CD14-positive monocyte (primary cell): ENCODE measurements around the gene DYNLT2. TPM values are rescaled to one million over a fixed set of nuclear protein-coding genes. Genes with fewer than 3 reads are reported as not detected.

Experiments
- DNase-seq, 3 donors: peaks; one replicate each; pipeline ENCODE4 v3.0.0-alpha.2; 2011 to 2022
- H2AFZ ChIP-seq: 2 replicates; pipeline ENCODE4 v1.6.0; 2012; ENCODE audit warnings: mild to moderate bottlenecking, low read depth, low read length, inconsistent platforms; ENCODE audit not compliant: insufficient read depth, poor library complexity, severe bottlenecking
- H3K27ac ChIP-seq, 2 donors: 1 replicate in 1 of 2; 2 replicates in 1 of 2; pipeline ENCODE4 v1.5.1; 2012 to 2013; ENCODE audit warnings: low read length in 2 of 2, control low read depth in 1 of 2, inconsistent platforms in 1 of 2, low read depth in 1 of 2, mild to moderate bottlenecking in 1 of 2
- H3K27me3 ChIP-seq, 2 donors: one replicate each; pipeline versions ENCODE4 v1.6.0 to v1.6.1; 2011 to 2013; ENCODE audit warnings: low read length in 2 of 2; ENCODE audit not compliant: control insufficient read depth in 2 of 2, insufficient read depth in 2 of 2
- H3K36me3 ChIP-seq, 2 donors: replicated peaks in 1 of 2; 1 replicate in 1 of 2; 2 replicates in 1 of 2; pipeline versions ENCODE4 v1.5.1 to v1.6.1; 2012 to 2013; ENCODE audit warnings: low read length in 2 of 2, control low read depth in 1 of 2, inconsistent platforms in 1 of 2, mild to moderate bottlenecking in 1 of 2; ENCODE audit not compliant: insufficient read depth in 2 of 2, control insufficient read depth in 1 of 2
- H3K4me1 ChIP-seq, 2 donors: 1 replicate in 1 of 2; 2 replicates in 1 of 2; pipeline versions ENCODE4 v1.5.1 to v1.6.1; 2012 to 2013; ENCODE audit warnings: low read length in 2 of 2, control low read depth in 1 of 2, inconsistent platforms in 1 of 2, mild to moderate bottlenecking in 1 of 2, moderate library complexity in 1 of 2; ENCODE audit not compliant: insufficient read depth in 2 of 2, control insufficient read depth in 1 of 2
- H3K4me2 ChIP-seq: replicated peaks from 2 replicates; pipeline ENCODE3; 2012; ENCODE audit warnings: low read length, moderate library complexity, mild to moderate bottlenecking; ENCODE audit not compliant: poor library complexity, severe bottlenecking; ENCODE audit errors: extremely low read depth
- H3K4me3 ChIP-seq, 3 experiments: fragments of 200-600 bp in 1 of 3; sonication (generic) in 1 of 3; replicated peaks in 1 of 3; 1 replicate in 2 of 3; 2 replicates in 1 of 3; pipeline ENCODE4 v1.5.1; 2011 to 2013; ENCODE audit warnings: low read length in 3 of 3, mild to moderate bottlenecking in 3 of 3, control low read depth in 2 of 3, low read depth in 2 of 3, inconsistent platforms in 1 of 3, moderate library complexity in 1 of 3
- H3K79me2 ChIP-seq: 2 replicates; pipeline ENCODE4 v1.6.0; 2012; ENCODE audit warnings: mild to moderate bottlenecking, control low read depth, inconsistent platforms, low read length, moderate library complexity; ENCODE audit not compliant: insufficient read depth
- H3K9ac ChIP-seq: 2 replicates; pipeline ENCODE4 v1.6.0; 2017; ENCODE audit warnings: low read length, mild to moderate bottlenecking; ENCODE audit not compliant: insufficient read depth, poor library complexity, severe bottlenecking
- H3K9me3 ChIP-seq, 2 donors: replicated peaks in 1 of 2; 1 replicate in 1 of 2; 2 replicates in 1 of 2; pipeline versions ENCODE4 v1.5.1 to v1.6.1; 2012 to 2013; ENCODE audit warnings: low read length in 2 of 2, control low read depth in 1 of 2; ENCODE audit not compliant: control insufficient read depth in 1 of 2, insufficient read depth in 1 of 2
- H4K20me1 ChIP-seq: 2 replicates; pipeline ENCODE4 v1.6.0; 2012; ENCODE audit warnings: mild to moderate bottlenecking, low read length, control low read depth, moderate library complexity; ENCODE audit not compliant: insufficient read depth
- H3K27ac Mint-ChIP-seq, 7 donors: one replicate each; pipeline ENCODE4 v1.8.0; 2020; ENCODE audit warnings: mild to moderate bottlenecking in 7 of 7, mixed read lengths in 7 of 7, moderate library complexity in 6 of 7, inconsistent platforms in 2 of 7
- H3K27me3 Mint-ChIP-seq, 3 donors: one replicate each; pipeline ENCODE4 v1.8.0; 2021 to 2022; ENCODE audit warnings: low read depth in 3 of 3, mild to moderate bottlenecking in 3 of 3, mixed read lengths in 3 of 3, moderate library complexity in 3 of 3, inconsistent platforms in 1 of 3
- H3K36me3 Mint-ChIP-seq, 2 donors: one replicate each; pipeline ENCODE4 v1.8.0; 2020; ENCODE audit warnings: mixed read lengths in 2 of 2, inconsistent platforms in 1 of 2, mild to moderate bottlenecking in 1 of 2
- H3K4me1 Mint-ChIP-seq: one replicate; pipeline ENCODE4 v1.8.0; 2020; ENCODE audit warnings: mild to moderate bottlenecking, mixed read lengths
- H3K4me3 Mint-ChIP-seq, 2 donors: one replicate each; pipeline ENCODE4 v1.8.0; 2020; ENCODE audit warnings: mild to moderate bottlenecking in 2 of 2, mixed read lengths in 2 of 2, moderate library complexity in 1 of 2
- H3K9me3 Mint-ChIP-seq, 7 donors: one replicate each; pipeline ENCODE4 v1.8.0; 2020 to 2022; ENCODE audit warnings: mixed read lengths in 7 of 7, mild to moderate bottlenecking in 6 of 7, moderate library complexity in 6 of 7, inconsistent platforms in 2 of 7
- CTCF ChIP-seq: fragments of 200-600 bp; IDR thresholded peaks from one replicate; pipeline ENCODE4 v1.8.0; 2022; ENCODE audit warnings: antibody characterized with exemption, mild to moderate bottlenecking
- WGBS: methylation state at CpG from one replicate; pipeline ENCODE4 v1.1.5; 2013; ENCODE audit warnings: missing lambda C conversion rate; ENCODE audit not compliant: insufficient coverage; 5-methylcytosine and 5-hydroxymethylcytosine counted together
- intact Hi-C, 2 donors: fragments of 100-400 bp; cut with micrococcal nuclease; formaldehyde crosslinking; loops; one replicate each; pipeline versions ENCODE4 v1.15.0 to v1.15.1; 2023
- polyA plus RNA-seq, 3 donors: library from polyadenylated mRNA; depleted of rRNA in 1 of 3; unstranded in 2 of 3; stranded (reverse) in 1 of 3; fragments of 300-500 nt in 2 of 3; fragments of >200 nt in 1 of 3; fragmentation: Illumina TruSeq in 2 of 3; gene quantifications; 1 replicate in 2 of 3; 2 replicates in 1 of 3; pipeline ENCODE4 v1.2.3, GENCODE V29; 2012 to 2021

DYNLT2 gene
- polyA plus RNA-seq, 3 donors = 0.19 to 1.5 (median 0.86) TPM

- no peaks in the 10 kb centered on the region for H3K27me3 Mint-ChIP-seq
These were observed 27.9 kb upstream of the DYNLT2 start for GRCh38 chr6:169779092-169779815.

GRCh38 chr6:169778646-169779045 lies 27.3 kb upstream of the DYNLT2 start:
- WGBS = 99% methylated on average over 12 of the region's 12 CpGs

More at GRCh38 chr6:169779092-169779815, 27.9 kb upstream of the DYNLT2 start:
- H3K27me3 ChIP-seq = no peaks in the 10 kb centered on the region
- H3K4me2 ChIP-seq = no peak overlapping the region
- no peak overlapping the region for H3K27ac ChIP-seq
- intact Hi-C loops = no loop called here
- no peak for DNase-seq
- H3K4me1 Mint-ChIP-seq = no peaks in the 10 kb centered on the region
- no peak overlapping the region for H3K27ac Mint-ChIP-seq
- H3K36me3 ChIP-seq = peaks cover 42 to 69% of the 10 kb centered on the region in 2 donors
- H4K20me1 ChIP-seq = no peaks in the 10 kb centered on the region
- no peak overlapping the region for H3K4me3 ChIP-seq
- no peak overlapping the region for H2AFZ ChIP-seq
- TF ChIP-seq CTCF = no peak
- H3K9me3 Mint-ChIP-seq = peaks cover 0 to 10% (median 1%) of the 10 kb centered on the region in 7 donors
- H3K9me3 ChIP-seq = no peaks in the 10 kb centered on the region
- no peak overlapping the region for H3K9ac ChIP-seq
- no peak overlapping the region for H3K4me3 Mint-ChIP-seq
- H3K36me3 Mint-ChIP-seq = peaks cover 60 to 72% of the 10 kb centered on the region in 2 donors
- H3K4me1 ChIP-seq = no peaks in the 10 kb centered on the region
- 100% methylated on average over 3 of the region's 8 CpGs for WGBS
- no peaks in the 10 kb centered on the region for H3K79me2 ChIP-seq

More at GRCh38 chr6:169778646-169779045, 27.3 kb upstream of the DYNLT2 start:
- H3K36me3 ChIP-seq = peaks cover 42 to 75% of the 10 kb centered on the region in 2 donors
- no peak overlapping the region for H3K4me3 ChIP-seq
- Mint-ChIP-seq H3K27ac (no peak overlapping the region), H3K36me3 (peaks cover 63 to 75% of the 10 kb centered on the region in 2 donors), H3K4me1 (no peaks in the 10 kb centered on the region), H3K27me3 (no peaks in the 10 kb centered on the region), H3K4me3 (no peak overlapping the region), H3K9me3 (peaks cover 0 to 10% (median 1%) of the 10 kb centered on the region in 7 donors)
- no peak overlapping the region for H2AFZ ChIP-seq
- no peaks in the 10 kb centered on the region for H3K4me1 ChIP-seq
- no peaks in the 10 kb centered on the region for H3K79me2 ChIP-seq
- H3K27ac ChIP-seq = no peak overlapping the region
- intact Hi-C loops = no loop called here
- no peak for TF ChIP-seq CTCF
- no peaks in the 10 kb centered on the region for H3K9me3 ChIP-seq
- no peaks in the 10 kb centered on the region for H3K27me3 ChIP-seq
- DNase-seq = no peak
- H3K4me2 ChIP-seq = no peak overlapping the region
- no peak overlapping the region for H3K9ac ChIP-seq
- H4K20me1 ChIP-seq = no peaks in the 10 kb centered on the region
